HG03175 (cell line): ENCODE data around the gene OR51E1.

Source experiments
- ATAC-seq: cut with Tn5 transposase; IDR thresholded peaks from one replicate; pipeline ENCODE4 v1.9.1; 2021; ENCODE audit warnings: mild to moderate bottlenecking, moderate library complexity; ENCODE audit not compliant: unreplicated experiment

Gene OR51E1

GRCh38 chr11:4704790-4705334 lies 61.1 kb downstream of the OR51E1 start:
- no peak for ATAC-seq
